ENCODE measurements around the gene MYL7.

Gene MYL7

GRCh38 chr7:44101303-44101965 is 39.7 kb downstream of the MYL7 start:
- Histone ChIP-seq H3K4me3 (ENCODE audit: low read length) (0 out of 2 replicates have a peak overlapping the region, but pooled peaks have one; percentile 1), H3K4me2 (ENCODE audit: low read length) (peak overlapping the region; percentile 35), H3K79me2 (ENCODE audit: control insufficient read depth, low read length) (no peaks in the 10 kb centered on the region), H3K9me2 (replicated peaks; ENCODE audit: control insufficient read depth, low read length) (no peaks in the 10 kb centered on the region), H3K4me1 (ENCODE audit: control insufficient read depth, low read length) (peaks cover 52% of the 10 kb centered on the region), H3K27ac (ENCODE audit: low read depth, low read length) (no peak overlapping the region), H4K20me1 (ENCODE audit: control insufficient read depth, insufficient read depth, low read depth, low read length) (no peaks in the 10 kb centered on the region), H3K9me3 (ENCODE audit: control insufficient read depth, insufficient read depth, low read length) (no peaks in the 10 kb centered on the region), H3F3A (ENCODE audit: control insufficient read depth, insufficient read depth) (peaks cover 8% of the 10 kb centered on the region), H3K27me3 (ENCODE audit: control insufficient read depth, low read length) (peaks cover 32% of the 10 kb centered on the region), H3K36me3 (ENCODE audit: control insufficient read depth, low read length) (no peaks in the 10 kb centered on the region; the same call in 1 of the 2 replicates)
- TF ChIP-seq EZH2phosphoT487 (IDR thresholded peaks at IDR 0.05; ENCODE audit: borderline replicate concordance, low read length): no peak
- no peak for TF ChIP-seq CTCF (IDR thresholded peaks at IDR 0.05; ENCODE audit: low read depth, low read length, poor library complexity, severe bottlenecking)

GRCh38 chr7:44100458-44101302 is 40.5 kb downstream of the MYL7 start:
- Histone ChIP-seq H4K20me1 (ENCODE audit: control insufficient read depth, insufficient read depth, low read depth, low read length) (no peaks in the 10 kb centered on the region), H3K4me3 (ENCODE audit: low read length) (peak overlapping the region; percentile 1), H3K27me3 (ENCODE audit: control insufficient read depth, low read length) (peaks cover 24% of the 10 kb centered on the region), H3K4me2 (ENCODE audit: low read length) (peak overlapping the region; percentile 35), H3F3A (ENCODE audit: control insufficient read depth, insufficient read depth) (peaks cover 8% of the 10 kb centered on the region), H3K9me3 (ENCODE audit: control insufficient read depth, insufficient read depth, low read length) (no peaks in the 10 kb centered on the region), H3K9me2 (replicated peaks; ENCODE audit: control insufficient read depth, low read length) (no peaks in the 10 kb centered on the region), H3K36me3 (ENCODE audit: control insufficient read depth, low read length) (no peaks in the 10 kb centered on the region; the same call in 1 of the 2 replicates), H3K27ac (ENCODE audit: low read depth, low read length) (0 out of 2 replicates have a peak overlapping the region, but pooled peaks have one; percentile 3), H3K4me1 (ENCODE audit: control insufficient read depth, low read length) (peaks cover 59% of the 10 kb centered on the region), H3K79me2 (ENCODE audit: control insufficient read depth, low read length) (no peaks in the 10 kb centered on the region)
- TF ChIP-seq EZH2phosphoT487 (IDR thresholded peaks at IDR 0.05; ENCODE audit: borderline replicate concordance, low read length) (no peak), CTCF (IDR thresholded peaks at IDR 0.05; ENCODE audit: low read depth, low read length, poor library complexity, severe bottlenecking) (no peak)

- Histone ChIP-seq H3K4me2 (ENCODE audit: low read length) (no peak overlapping the region), H3F3A (ENCODE audit: control insufficient read depth, insufficient read depth) (peaks cover 11% of the 10 kb centered on the region), H3K36me3 (ENCODE audit: control insufficient read depth, low read length) (no peaks in the 10 kb centered on the region; the same call in 1 of the 2 replicates), H3K27ac (ENCODE audit: low read depth, low read length) (no peak overlapping the region), H3K4me3 (ENCODE audit: low read length) (no peak overlapping the region), H3K9me2 (replicated peaks; ENCODE audit: control insufficient read depth, low read length) (no peaks in the 10 kb centered on the region), H3K9me3 (ENCODE audit: control insufficient read depth, insufficient read depth, low read length) (no peaks in the 10 kb centered on the region), H3K4me1 (ENCODE audit: control insufficient read depth, low read length) (peaks cover 68% of the 10 kb centered on the region), H3K79me2 (ENCODE audit: control insufficient read depth, low read length) (no peaks in the 10 kb centered on the region), H3K27me3 (ENCODE audit: control insufficient read depth, low read length) (peaks cover 14% of the 10 kb centered on the region), H4K20me1 (ENCODE audit: control insufficient read depth, insufficient read depth, low read depth, low read length) (no peaks in the 10 kb centered on the region)
- no peak for TF ChIP-seq CTCF (IDR thresholded peaks at IDR 0.05; ENCODE audit: low read depth, low read length, poor library complexity, severe bottlenecking)
Measured at GRCh38 chr7:44099669-44100068, 41.5 kb downstream of the MYL7 start.

Data from DOHH2 (cell line).